HG03558 (cell line): ENCODE data around the gene AP5B1.

Experiments used
- ATAC-seq: cut with Tn5 transposase; IDR thresholded peaks from one replicate; pipeline ENCODE4 v1.9.1; 2021; ENCODE audit warnings: moderate number of reproducible peaks; ENCODE audit not compliant: unreplicated experiment; ENCODE audit errors: extremely low read depth

The AP5B1 gene

GRCh38 chr11:65801153-65801987 is 20.6 kb upstream of the AP5B1 start:
- ATAC-seq = no peak

- no peak for ATAC-seq
These were observed 18.1 kb upstream of the AP5B1 start for GRCh38 chr11:65798882-65799281.

- no peak for ATAC-seq
These were observed 16.9 kb upstream of the AP5B1 start for GRCh38 chr11:65797711-65798110.

DNA sequence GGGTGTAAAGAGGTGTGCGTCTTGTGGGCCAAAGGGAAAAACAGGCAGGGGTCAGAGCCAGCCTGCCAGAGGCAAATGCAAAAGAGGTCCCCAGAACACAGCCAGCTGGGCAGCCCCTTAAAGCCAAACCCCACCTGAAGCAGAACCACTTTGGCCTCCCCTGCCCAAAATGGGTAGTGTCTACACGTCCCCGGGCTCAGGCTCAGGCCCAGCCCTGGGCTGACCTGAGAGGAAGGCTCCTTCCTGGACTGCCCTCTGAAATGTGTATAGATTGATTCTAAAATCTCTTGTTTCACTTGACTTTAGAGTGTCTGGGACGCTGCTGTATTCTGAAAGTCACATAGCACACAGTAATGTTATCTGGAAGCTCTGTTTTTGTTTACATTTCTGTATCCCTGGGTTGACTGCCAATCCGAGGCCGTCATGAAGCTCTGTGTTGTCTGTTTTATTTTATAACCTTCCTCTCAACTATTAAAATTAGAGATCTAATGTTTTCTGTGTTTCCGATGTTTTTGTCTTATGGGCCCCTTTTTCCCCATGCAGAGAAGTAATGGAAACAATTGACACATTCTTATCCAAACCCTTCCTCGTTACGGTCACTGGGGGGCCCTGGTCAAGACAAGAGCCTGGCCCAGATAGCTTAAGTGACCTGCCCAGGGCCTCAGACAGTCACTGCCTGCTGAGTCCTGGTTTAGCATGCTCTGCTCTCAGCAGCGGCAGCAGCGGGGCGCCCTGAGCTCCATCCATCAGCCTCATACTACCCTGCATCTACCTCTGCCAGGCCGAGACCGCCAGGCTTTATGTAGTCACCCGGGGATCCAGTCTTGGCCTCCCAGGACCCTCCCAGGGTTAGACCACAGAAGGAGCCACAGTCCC is 16.2 kb upstream of the AP5B1 start:
- ATAC-seq = no peak

DNA sequence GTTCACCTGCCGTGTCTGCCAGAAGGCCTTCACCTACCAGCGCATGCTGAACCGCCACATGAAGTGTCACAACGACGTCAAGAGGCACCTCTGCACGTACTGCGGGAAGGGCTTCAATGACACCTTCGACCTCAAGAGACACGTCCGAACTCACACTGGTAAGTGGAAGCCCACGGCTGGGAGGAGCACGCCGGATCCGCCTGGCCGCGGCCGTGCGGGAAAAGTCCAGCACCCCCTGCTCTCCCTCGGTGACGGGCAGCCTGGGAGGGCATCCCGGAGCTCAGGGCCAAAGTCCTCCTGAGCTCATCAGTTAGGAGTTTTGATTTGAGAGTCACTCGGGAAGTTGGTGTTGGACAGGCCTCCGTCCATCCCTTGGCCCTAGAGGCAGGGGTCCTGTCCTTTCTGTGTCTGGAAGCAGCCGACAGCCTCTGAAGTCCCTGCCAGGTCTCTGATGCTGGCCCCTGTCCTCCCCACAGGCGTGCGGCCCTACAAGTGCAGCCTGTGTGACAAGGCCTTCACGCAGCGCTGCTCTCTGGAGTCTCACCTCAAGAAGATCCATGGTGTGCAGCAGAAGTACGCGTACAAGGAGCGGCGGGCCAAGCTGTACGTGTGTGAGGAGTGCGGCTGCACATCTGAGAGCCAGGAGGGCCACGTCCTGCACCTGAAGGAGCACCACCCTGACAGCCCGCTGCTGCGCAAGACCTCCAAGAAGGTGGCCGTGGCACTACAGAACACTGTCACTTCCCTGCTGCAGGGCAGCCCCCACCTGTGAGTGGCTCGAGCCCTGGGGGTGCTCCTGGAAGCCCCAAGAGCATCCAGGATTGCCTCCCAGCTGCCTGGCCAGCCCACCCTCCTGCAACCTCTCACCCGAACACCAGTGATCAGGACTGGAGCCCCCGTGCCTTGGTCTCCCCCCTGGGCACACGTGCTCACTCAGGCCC is 14.1 kb upstream of the AP5B1 start:
- ATAC-seq = no peak

DNA sequence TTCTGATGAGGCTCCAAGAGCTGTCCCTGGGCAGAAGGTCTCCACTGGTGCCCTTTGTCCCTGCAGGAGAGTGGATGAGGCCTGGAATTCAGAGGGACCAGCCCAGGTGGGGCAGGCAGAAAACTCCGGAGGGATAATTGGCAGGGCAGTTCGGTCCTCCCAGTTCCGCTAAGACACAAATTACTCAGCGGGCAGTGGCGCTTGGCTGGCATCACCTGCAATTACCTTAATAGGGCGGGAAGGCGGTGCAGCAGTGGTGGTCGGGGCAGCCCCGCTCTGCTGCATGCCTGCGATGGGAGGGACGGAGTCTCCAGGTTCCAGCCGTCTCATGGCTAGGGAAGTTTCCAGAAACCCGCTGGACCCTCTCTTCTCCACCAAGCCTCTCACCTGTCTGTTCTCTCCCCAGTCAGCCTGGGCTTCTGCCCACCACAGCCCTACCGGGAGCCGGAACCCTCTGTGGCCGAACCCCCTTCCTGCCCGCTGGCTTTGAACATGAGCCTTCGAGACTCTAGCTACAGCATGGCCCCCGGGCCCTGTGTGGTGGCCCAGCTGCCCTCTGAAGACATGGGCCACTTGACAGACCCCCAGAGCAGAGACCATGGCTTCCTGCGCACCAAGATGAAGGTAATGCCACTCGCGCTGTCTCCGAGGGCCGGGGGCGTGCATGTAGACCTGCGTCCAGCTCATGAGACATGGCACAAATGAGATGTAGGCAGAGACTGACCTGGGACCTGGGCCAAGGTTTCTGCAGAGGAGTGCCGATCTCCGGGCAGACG is 13.0 kb upstream of the AP5B1 start:
- no peak for ATAC-seq

DNA sequence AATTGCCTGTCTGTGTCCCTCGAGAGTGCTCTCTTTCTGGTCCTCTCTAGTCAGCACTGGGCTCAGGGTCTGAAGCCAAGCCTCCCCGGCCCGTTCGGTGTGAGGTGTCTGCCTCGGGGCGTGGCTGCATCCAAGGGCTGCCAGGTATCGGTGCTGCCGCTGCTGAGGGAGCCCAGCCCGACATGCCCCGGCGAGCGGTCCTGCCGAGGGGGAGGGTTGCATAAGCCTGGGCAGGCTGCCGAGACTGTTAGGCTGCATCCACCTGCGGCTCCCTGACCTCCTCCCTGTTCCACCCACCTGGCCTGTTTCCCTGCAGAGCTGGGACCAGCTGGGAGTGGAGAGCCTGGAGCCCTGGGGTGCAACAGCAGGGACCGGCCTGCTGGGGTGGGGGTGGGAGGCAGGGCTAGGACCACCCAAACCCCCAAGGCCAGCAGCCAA is 12.4 kb upstream of the AP5B1 start:
- ATAC-seq = no peak

DNA sequence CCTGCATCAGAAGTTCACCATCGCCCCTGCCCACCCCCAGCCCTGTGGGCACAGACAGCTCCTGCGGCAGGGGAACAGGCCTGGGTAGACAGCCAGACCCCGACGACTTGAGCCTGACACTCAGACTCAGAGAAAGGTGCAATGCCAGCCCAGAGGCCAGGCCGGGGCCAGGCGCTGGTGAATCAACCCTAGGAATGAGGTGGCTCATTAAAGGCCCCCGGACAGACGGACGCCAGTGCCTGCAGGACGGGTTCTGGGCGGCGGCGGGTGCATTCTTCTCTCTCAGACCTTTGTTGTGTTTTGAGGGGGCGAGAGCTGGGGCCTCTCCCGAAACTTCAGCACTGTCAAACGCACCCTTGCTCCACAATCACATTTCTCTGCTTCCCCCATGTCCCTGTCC is 11.7 kb upstream of the AP5B1 start:
- no peak for ATAC-seq

GRCh38 chr11:65791719-65792213 is 11.0 kb upstream of the AP5B1 start:
- ATAC-seq = no peak

GRCh38 chr11:65790902-65791650 is 10.3 kb upstream of the AP5B1 start:
- no peak for ATAC-seq

GRCh38 chr11:65790104-65790901 is 9.5 kb upstream of the AP5B1 start:
- no peak for ATAC-seq

GRCh38 chr11:65789230-65790103 is 8.7 kb upstream of the AP5B1 start:
- no peak for ATAC-seq

DNA sequence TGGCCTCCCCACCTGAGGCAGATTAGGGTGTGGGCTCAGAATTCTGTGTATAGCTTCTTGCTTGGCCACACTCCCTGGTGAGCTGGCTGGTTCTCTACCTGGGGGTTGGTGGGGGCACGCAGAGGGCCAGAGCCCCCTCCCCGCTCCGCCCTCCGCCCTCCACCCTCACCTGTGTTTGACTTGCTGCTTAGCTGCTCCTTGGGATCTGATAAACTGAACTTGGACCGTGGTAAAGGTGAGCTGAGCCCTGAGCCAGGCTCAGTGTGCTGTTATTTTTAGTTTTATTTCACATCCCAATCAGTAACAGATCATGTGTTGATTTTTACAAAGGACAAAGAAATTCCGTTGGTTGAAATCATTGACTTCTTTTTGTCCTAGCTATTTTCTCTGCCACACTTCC is 8.0 kb upstream of the AP5B1 start:
- no peak for ATAC-seq

GRCh38 chr11:65787649-65788622 is 7.2 kb upstream of the AP5B1 start:
- ATAC-seq = no peak

DNA sequence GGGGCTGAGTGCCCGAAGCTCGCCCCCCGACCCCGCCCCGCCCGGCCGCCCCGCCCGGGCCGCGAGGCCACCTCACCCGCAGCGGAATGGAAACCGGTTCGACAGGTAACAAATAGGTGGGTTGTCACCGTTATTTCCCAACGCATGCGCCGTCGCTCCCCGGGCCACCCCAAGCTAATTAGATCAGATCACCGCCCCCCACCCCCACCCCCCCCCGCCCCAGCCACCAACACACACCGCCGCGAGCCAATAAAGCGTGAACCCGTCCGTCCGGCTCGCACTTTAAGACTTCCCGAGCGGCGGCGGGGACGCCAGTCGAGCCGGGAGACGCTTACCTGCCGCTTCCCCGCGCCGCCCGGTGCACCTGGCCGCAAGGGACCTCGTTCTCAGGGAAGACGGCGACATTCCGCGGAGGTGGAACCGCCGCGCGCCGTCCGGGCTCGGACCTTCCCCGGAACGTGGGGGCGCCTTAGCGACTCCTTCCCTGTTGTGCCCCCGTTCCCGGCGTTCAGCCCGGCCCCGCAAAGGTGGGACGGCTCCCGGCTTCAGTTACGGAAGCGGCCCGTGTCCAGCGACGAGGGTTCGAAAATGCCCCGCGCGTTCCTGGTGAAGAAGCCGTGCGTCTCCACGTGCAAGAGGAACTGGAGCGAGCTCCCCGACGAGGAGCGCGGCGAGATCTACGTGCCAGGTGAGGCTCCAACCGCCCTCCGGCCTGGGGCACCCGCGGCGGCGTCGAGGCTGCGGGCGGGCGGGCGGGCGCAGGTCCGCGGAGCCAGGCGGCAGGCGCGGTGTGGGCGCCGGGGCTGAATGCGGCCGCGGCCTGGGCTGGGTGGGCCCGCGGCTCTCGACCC is 6.2 kb upstream of the AP5B1 start, which contains the start of gene OVOL1:
OVOL1 (plus strand) TSS at position 278 of the 851 bp plus-strand sequence; CDS start at position 589, 311 bp downstream.
- no peak for ATAC-seq
